ENCODE data around the gene MKRN2OS.

Gene MKRN2OS

GRCh38 chr3:12583280-12583679 is 38.0 kb upstream of the MKRN2OS start:
- no peaks in the 10 kb centered on the region for H3K4me1 ChIP-seq (ENCODE audit: control insufficient read depth, insufficient read depth, low read length)
- H3K27ac ChIP-seq (ENCODE audit: low read length) = no peak overlapping the region
- H3K9me3 ChIP-seq (ENCODE audit: control insufficient read depth, insufficient read depth, low read length) = no peaks in the 10 kb centered on the region
- no peak overlapping the region for H3K4me3 ChIP-seq (ENCODE audit: low read length)
- no peak for DNase-seq (ENCODE audit: low read depth, low spot score)
- H3K27me3 ChIP-seq (ENCODE audit: control insufficient read depth, insufficient read depth, low read length) = no peaks in the 10 kb centered on the region
- peaks cover 30% of the 10 kb centered on the region for H3K36me3 ChIP-seq (ENCODE audit: control insufficient read depth, insufficient read depth, low read length)

GRCh38 chr3:12582730-12583129 is 37.4 kb upstream of the MKRN2OS start:
- H3K27me3 ChIP-seq (ENCODE audit: control insufficient read depth, insufficient read depth, low read length) = no peaks in the 10 kb centered on the region
- H3K9me3 ChIP-seq (ENCODE audit: control insufficient read depth, insufficient read depth, low read length) = no peaks in the 10 kb centered on the region
- DNase-seq (ENCODE audit: low read depth, low spot score) = no peak
- H3K36me3 ChIP-seq (ENCODE audit: control insufficient read depth, insufficient read depth, low read length) = peaks cover 28% of the 10 kb centered on the region
- no peak overlapping the region for H3K4me3 ChIP-seq (ENCODE audit: low read length)
- H3K4me1 ChIP-seq (ENCODE audit: control insufficient read depth, insufficient read depth, low read length) = no peaks in the 10 kb centered on the region
- no CpG with 5 or more reads among the region's 4 CpGs for whole genome bisulfite sequencing (ENCODE audit: insufficient coverage, insufficient read length)
- H3K27ac ChIP-seq (ENCODE audit: low read length) = no peak overlapping the region

- WGBS (ENCODE audit: insufficient coverage, insufficient read length) = no CpG with 5 or more reads among the region's 3 CpGs
- no peak overlapping the region for H3K4me3 ChIP-seq (ENCODE audit: low read length)
- H3K36me3 ChIP-seq (ENCODE audit: control insufficient read depth, insufficient read depth, low read length) = peaks cover 31% of the 10 kb centered on the region
- H3K27ac ChIP-seq (ENCODE audit: low read length) = no peak overlapping the region
- no peaks in the 10 kb centered on the region for H3K9me3 ChIP-seq (ENCODE audit: control insufficient read depth, insufficient read depth, low read length)
- no peaks in the 10 kb centered on the region for H3K4me1 ChIP-seq (ENCODE audit: control insufficient read depth, insufficient read depth, low read length)
- no peaks in the 10 kb centered on the region for H3K27me3 ChIP-seq (ENCODE audit: control insufficient read depth, insufficient read depth, low read length)
- no peak for DNase-seq (ENCODE audit: low read depth, low spot score)
Observed at GRCh38 chr3:12579905-12580304, 34.6 kb upstream of the MKRN2OS start.

GRCh38 chr3:12579456-12579855 is 34.2 kb upstream of the MKRN2OS start:
- no CpG with 5 or more reads among the region's 3 CpGs for WGBS (ENCODE audit: insufficient coverage, insufficient read length)
- Histone ChIP-seq H3K27me3 (ENCODE audit: control insufficient read depth, insufficient read depth, low read length) (no peaks in the 10 kb centered on the region), H3K36me3 (ENCODE audit: control insufficient read depth, insufficient read depth, low read length) (peaks cover 32% of the 10 kb centered on the region), H3K9me3 (ENCODE audit: control insufficient read depth, insufficient read depth, low read length) (no peaks in the 10 kb centered on the region), H3K4me1 (ENCODE audit: control insufficient read depth, insufficient read depth, low read length) (no peaks in the 10 kb centered on the region), H3K4me3 (ENCODE audit: low read length) (no peak overlapping the region), H3K27ac (ENCODE audit: low read length) (no peak overlapping the region)
- no peak for DNase-seq (ENCODE audit: low read depth, low spot score)

- no peaks in the 10 kb centered on the region for H3K27me3 ChIP-seq (ENCODE audit: control insufficient read depth, insufficient read depth, low read length)
- no peak overlapping the region for H3K4me3 ChIP-seq (ENCODE audit: low read length)
- no CpG with 5 or more reads among the region's 2 CpGs for WGBS (ENCODE audit: insufficient coverage, insufficient read length)
- no peaks in the 10 kb centered on the region for H3K9me3 ChIP-seq (ENCODE audit: control insufficient read depth, insufficient read depth, low read length)
- H3K4me1 ChIP-seq (ENCODE audit: control insufficient read depth, insufficient read depth, low read length) = no peaks in the 10 kb centered on the region
- H3K27ac ChIP-seq (ENCODE audit: low read length) = no peak overlapping the region
- H3K36me3 ChIP-seq (ENCODE audit: control insufficient read depth, insufficient read depth, low read length) = peaks cover 31% of the 10 kb centered on the region
- DNase-seq (ENCODE audit: low read depth, low spot score) = no peak
Observed at GRCh38 chr3:12578742-12579141, 33.4 kb upstream of the MKRN2OS start.

GRCh38 chr3:12577379-12577778 is 32.1 kb upstream of the MKRN2OS start:
- Histone ChIP-seq H3K4me3 (ENCODE audit: low read length) (no peak overlapping the region), H3K4me1 (ENCODE audit: control insufficient read depth, insufficient read depth, low read length) (no peaks in the 10 kb centered on the region), H3K27me3 (ENCODE audit: control insufficient read depth, insufficient read depth, low read length) (no peaks in the 10 kb centered on the region), H3K9me3 (ENCODE audit: control insufficient read depth, insufficient read depth, low read length) (no peaks in the 10 kb centered on the region), H3K36me3 (ENCODE audit: control insufficient read depth, insufficient read depth, low read length) (peaks cover 25% of the 10 kb centered on the region), H3K27ac (ENCODE audit: low read length) (no peak overlapping the region)
- no peak for DNase-seq (ENCODE audit: low read depth, low spot score)
- WGBS (ENCODE audit: insufficient coverage, insufficient read length) = no CpG with 5 or more reads among the region's 5 CpGs

- peaks cover 28% of the 10 kb centered on the region for H3K36me3 ChIP-seq (ENCODE audit: control insufficient read depth, insufficient read depth, low read length)
- H3K4me3 ChIP-seq (ENCODE audit: low read length) = no peak overlapping the region
- no peaks in the 10 kb centered on the region for H3K9me3 ChIP-seq (ENCODE audit: control insufficient read depth, insufficient read depth, low read length)
- H3K4me1 ChIP-seq (ENCODE audit: control insufficient read depth, insufficient read depth, low read length) = no peaks in the 10 kb centered on the region
- no peak for DNase-seq (ENCODE audit: low read depth, low spot score)
- H3K27me3 ChIP-seq (ENCODE audit: control insufficient read depth, insufficient read depth, low read length) = no peaks in the 10 kb centered on the region
- WGBS (ENCODE audit: insufficient coverage, insufficient read length) = no CpG with 5 or more reads among the region's 7 CpGs
- H3K27ac ChIP-seq (ENCODE audit: low read length) = no peak overlapping the region
Observed at GRCh38 chr3:12574661-12575060, 29.4 kb upstream of the MKRN2OS start.

GRCh38 chr3:12574131-12574530 is 28.8 kb upstream of the MKRN2OS start:
- no peaks in the 10 kb centered on the region for H3K4me1 ChIP-seq (ENCODE audit: control insufficient read depth, insufficient read depth, low read length)
- DNase-seq (ENCODE audit: low read depth, low spot score) = no peak
- no CpG with 5 or more reads among the region's 6 CpGs for WGBS (ENCODE audit: insufficient coverage, insufficient read length)
- peaks cover 28% of the 10 kb centered on the region for H3K36me3 ChIP-seq (ENCODE audit: control insufficient read depth, insufficient read depth, low read length)
- H3K27me3 ChIP-seq (ENCODE audit: control insufficient read depth, insufficient read depth, low read length) = no peaks in the 10 kb centered on the region
- H3K27ac ChIP-seq (ENCODE audit: low read length) = no peak overlapping the region
- no peaks in the 10 kb centered on the region for H3K9me3 ChIP-seq (ENCODE audit: control insufficient read depth, insufficient read depth, low read length)
- H3K4me3 ChIP-seq (ENCODE audit: low read length) = no peak overlapping the region

- no CpG with 5 or more reads among the region's 11 CpGs for WGBS (ENCODE audit: insufficient coverage, insufficient read length)
- H3K36me3 ChIP-seq (ENCODE audit: control insufficient read depth, insufficient read depth, low read length) = peaks cover 28% of the 10 kb centered on the region
Observed at GRCh38 chr3:12571986-12572385, 26.7 kb upstream of the MKRN2OS start.

GRCh38 chr3:12569836-12570235 is 24.5 kb upstream of the MKRN2OS start:
- H3K4me1 ChIP-seq (ENCODE audit: control insufficient read depth, insufficient read depth, low read length) = no peaks in the 10 kb centered on the region
- no peak overlapping the region for H3K4me3 ChIP-seq (ENCODE audit: low read length)
- no CpG with 5 or more reads among the region's 6 CpGs for WGBS (ENCODE audit: insufficient coverage, insufficient read length)
- peaks cover 20% of the 10 kb centered on the region for H3K36me3 ChIP-seq (ENCODE audit: control insufficient read depth, insufficient read depth, low read length)
- H3K27me3 ChIP-seq (ENCODE audit: control insufficient read depth, insufficient read depth, low read length) = no peaks in the 10 kb centered on the region
- no peak for DNase-seq (ENCODE audit: low read depth, low spot score)
- no peaks in the 10 kb centered on the region for H3K9me3 ChIP-seq (ENCODE audit: control insufficient read depth, insufficient read depth, low read length)
- H3K27ac ChIP-seq (ENCODE audit: low read length) = no peak overlapping the region

More at GRCh38 chr3:12571986-12572385, 26.7 kb upstream of the MKRN2OS start:
- DNase-seq (ENCODE audit: low read depth, low spot score) = no peak
- Histone ChIP-seq H3K9me3 (ENCODE audit: control insufficient read depth, insufficient read depth, low read length) (no peaks in the 10 kb centered on the region), H3K4me1 (ENCODE audit: control insufficient read depth, insufficient read depth, low read length) (no peaks in the 10 kb centered on the region), H3K27ac (ENCODE audit: low read length) (no peak overlapping the region), H3K27me3 (ENCODE audit: control insufficient read depth, insufficient read depth, low read length) (no peaks in the 10 kb centered on the region), H3K4me3 (ENCODE audit: low read length) (no peak overlapping the region)

- no peak overlapping the region for H3K4me3 ChIP-seq (ENCODE audit: low read length)
- no peaks in the 10 kb centered on the region for H3K9me3 ChIP-seq (ENCODE audit: control insufficient read depth, insufficient read depth, low read length)
- no peaks in the 10 kb centered on the region for H3K4me1 ChIP-seq (ENCODE audit: control insufficient read depth, insufficient read depth, low read length)
- H3K27ac ChIP-seq (ENCODE audit: low read length) = no peak overlapping the region
- H3K36me3 ChIP-seq (ENCODE audit: control insufficient read depth, insufficient read depth, low read length) = peaks cover 10% of the 10 kb centered on the region; the same call in 1 of the 2 replicates
- no peaks in the 10 kb centered on the region for H3K27me3 ChIP-seq (ENCODE audit: control insufficient read depth, insufficient read depth, low read length)
- WGBS (ENCODE audit: insufficient coverage, insufficient read length) = no CpG with 5 or more reads among the region's 3 CpGs
- DNase-seq (ENCODE audit: low read depth, low spot score) = no peak
Observed at GRCh38 chr3:12568747-12569146, 23.4 kb upstream of the MKRN2OS start.

Data from iPS DF 6.9 (cell line).